Measurements from ENCODE around the gene WDR5.

WDR5 gene

GRCh38 chr9:134162926-134163370 is 27.1 kb downstream of the WDR5 start:
- Mint-ChIP-seq H3K4me3 (no peak overlapping the region), H3K36me3 (ENCODE audit: low read depth) (peaks cover 37% of the 10 kb centered on the region), H3K27ac (no peak overlapping the region), H3K4me1 (peaks cover 8% of the 10 kb centered on the region), H3K9me3 (peaks cover 10% of the 10 kb centered on the region), H3K27me3 (ENCODE audit: low read depth, poor library complexity) (peaks cover 6% of the 10 kb centered on the region)
- no peak for DNase-seq
- no peak for TF ChIP-seq CTCF (IDR thresholded peaks at IDR 0.05)

DNA sequence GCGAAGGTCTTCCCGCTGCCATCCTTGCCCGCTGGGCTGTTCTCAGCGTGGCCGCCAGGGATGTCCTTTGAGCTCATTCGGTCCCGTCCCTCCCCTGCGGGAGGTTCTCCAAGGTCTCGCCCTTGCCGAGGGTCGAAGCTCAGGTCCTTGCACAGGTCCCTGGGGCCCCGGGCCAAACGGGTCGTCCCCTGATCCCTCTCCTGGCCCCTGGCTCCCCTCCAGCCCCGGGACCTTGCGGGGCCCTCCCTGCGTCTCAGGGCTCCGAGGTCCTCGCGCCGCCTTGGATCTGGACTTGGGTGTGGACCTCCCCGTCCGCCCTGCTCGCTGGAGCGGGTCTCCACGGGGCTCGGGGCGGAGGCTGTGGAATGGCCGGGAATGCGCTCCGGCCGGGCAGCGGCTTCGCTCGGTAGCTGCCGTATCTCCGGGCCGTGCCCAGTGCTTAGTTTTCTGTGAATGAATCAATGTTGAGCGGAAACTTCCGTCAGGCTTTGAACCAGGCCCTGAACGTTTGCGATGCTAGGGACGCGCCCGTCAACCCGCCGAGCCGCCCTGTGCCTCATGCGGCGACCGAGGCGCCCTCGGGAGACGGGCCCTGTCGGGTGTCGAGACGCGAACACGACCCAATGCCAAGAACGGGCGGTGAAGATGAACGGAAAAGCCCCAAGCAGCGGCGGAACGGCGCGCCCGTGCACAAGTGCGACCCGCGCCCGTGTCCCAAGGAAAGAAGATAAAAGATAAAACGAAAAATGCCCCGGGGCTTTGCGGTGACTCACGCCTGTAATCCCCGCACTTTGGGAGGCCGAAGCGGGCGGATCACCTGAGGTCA is 27.7 kb downstream of the WDR5 start:
- H3K36me3 Mint-ChIP-seq (ENCODE audit: low read depth) = peaks cover 30% of the 10 kb centered on the region

GRCh38 chr9:134164879-134165278 is 29.0 kb downstream of the WDR5 start:
- Mint-ChIP-seq H3K4me3 (no peak overlapping the region), H3K27me3 (ENCODE audit: low read depth, poor library complexity) (peaks cover 6% of the 10 kb centered on the region), H3K9me3 (peaks cover 10% of the 10 kb centered on the region), H3K4me1 (peaks cover 8% of the 10 kb centered on the region), H3K27ac (no peak overlapping the region), H3K36me3 (ENCODE audit: low read depth) (peaks cover 30% of the 10 kb centered on the region)
- no peak for DNase-seq
- no peak for TF ChIP-seq CTCF (IDR thresholded peaks at IDR 0.05)

More for the DNA sequence above, 27.7 kb downstream of the WDR5 start:
- no peak overlapping the region for H3K4me3 Mint-ChIP-seq
- no peak for TF ChIP-seq CTCF (IDR thresholded peaks at IDR 0.05)
- peak overlapping the region; percentile 96 for H3K27ac Mint-ChIP-seq
- H3K27me3 Mint-ChIP-seq (ENCODE audit: low read depth, poor library complexity) = peaks cover 6% of the 10 kb centered on the region
- peaks cover 10% of the 10 kb centered on the region for H3K9me3 Mint-ChIP-seq
- peak; percentile 52 for DNase-seq
- peaks cover 8% of the 10 kb centered on the region for H3K4me1 Mint-ChIP-seq

DNA sequence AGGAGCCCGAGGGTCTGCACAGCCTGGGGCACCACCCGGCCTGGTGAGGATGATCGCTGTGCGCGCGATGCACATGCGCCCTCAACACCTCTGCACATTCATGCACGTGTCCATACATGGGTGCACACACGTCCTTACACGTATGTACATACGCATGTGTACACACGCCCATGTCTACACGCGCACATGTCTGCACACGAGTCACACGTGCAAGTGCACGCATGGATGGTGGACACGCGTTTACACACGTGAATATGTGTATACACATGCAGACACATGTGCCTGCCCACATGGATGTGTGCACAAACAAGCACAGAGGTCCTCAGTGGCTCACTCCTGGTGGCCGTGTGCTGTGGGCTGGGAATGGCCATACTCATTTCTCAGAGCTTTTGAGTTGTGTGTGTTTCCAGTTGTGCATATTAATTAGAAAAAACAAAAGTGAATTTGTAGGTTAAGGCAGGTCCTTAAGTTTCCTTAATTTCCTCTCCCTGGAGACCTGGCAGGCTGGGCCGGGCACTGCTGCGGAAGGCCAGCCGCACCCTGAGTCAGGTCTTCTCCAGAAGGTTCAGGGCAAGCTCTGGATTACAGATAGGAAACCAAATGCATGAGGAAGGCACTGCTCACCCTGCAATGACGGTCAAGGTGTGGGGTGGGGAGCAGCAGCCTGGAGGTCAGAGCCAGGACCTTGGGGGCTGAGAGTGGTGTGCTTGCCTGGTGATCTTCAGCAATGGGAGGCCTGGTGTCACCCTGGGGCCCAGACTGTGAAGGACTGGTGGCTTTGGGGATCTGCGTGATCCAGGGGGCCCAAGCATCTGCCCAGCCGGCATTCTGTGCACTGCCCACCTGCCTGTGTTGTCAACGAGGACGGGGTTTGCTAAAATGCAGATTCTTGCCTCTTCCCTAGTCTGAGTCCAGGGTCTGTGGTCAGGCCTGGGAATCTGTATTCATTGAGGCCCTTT is 29.8 kb downstream of the WDR5 start:
- no peak overlapping the region for H3K4me3 Mint-ChIP-seq
- H3K4me1 Mint-ChIP-seq = peaks cover 8% of the 10 kb centered on the region
- peaks cover 10% of the 10 kb centered on the region for H3K9me3 Mint-ChIP-seq
- H3K27ac Mint-ChIP-seq = no peak overlapping the region
- peaks cover 24% of the 10 kb centered on the region for H3K36me3 Mint-ChIP-seq (ENCODE audit: low read depth)
- no peak for TF ChIP-seq CTCF (IDR thresholded peaks at IDR 0.05)
- no peak for DNase-seq
- peaks cover 10% of the 10 kb centered on the region for H3K27me3 Mint-ChIP-seq (ENCODE audit: low read depth, poor library complexity)

DNA sequence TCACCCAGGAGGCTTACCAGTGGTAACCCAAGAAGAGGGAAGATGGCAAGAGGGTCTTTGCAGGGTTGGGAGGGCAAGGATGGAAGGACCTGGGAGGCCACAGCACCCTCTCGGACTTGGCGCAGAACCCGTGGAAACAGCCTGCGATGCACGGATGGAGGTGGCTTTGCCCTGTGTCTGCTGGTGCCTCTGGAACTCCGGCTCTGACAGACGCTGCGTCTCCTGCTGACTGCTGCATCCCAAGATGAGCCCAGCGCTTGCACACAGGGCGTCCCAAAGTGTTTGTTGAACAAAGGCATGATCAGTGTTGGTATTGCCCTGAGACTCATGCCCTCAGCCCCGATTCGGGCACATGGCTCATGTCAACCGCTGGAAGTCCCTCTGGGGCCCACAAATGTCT is 30.5 kb downstream of the WDR5 start:
- DNase-seq = no peak
- Mint-ChIP-seq H3K27me3 (ENCODE audit: low read depth, poor library complexity) (peaks cover 10% of the 10 kb centered on the region), H3K9me3 (peaks cover 10% of the 10 kb centered on the region), H3K36me3 (ENCODE audit: low read depth) (peaks cover 24% of the 10 kb centered on the region), H3K4me3 (no peak overlapping the region), H3K27ac (no peak overlapping the region), H3K4me1 (peaks cover 9% of the 10 kb centered on the region)
- no peak for TF ChIP-seq CTCF (IDR thresholded peaks at IDR 0.05)

All from nephron progenitor cell (in vitro differentiated cells).